CD4-positive, alpha-beta T cell treated with Interleukin-15 for 4 hours (primary cell): Measurements from ENCODE around the gene TBX1.
A peak's percentile ranks its signal among the peaks of the same experiment; 100 is the strongest.

Experiments
- DNase-seq: peaks from one replicate; pipeline ENCODE4 v3.0.0-alpha.2; 2020; ENCODE audit warnings: low spot score

TBX1 gene

DNA sequence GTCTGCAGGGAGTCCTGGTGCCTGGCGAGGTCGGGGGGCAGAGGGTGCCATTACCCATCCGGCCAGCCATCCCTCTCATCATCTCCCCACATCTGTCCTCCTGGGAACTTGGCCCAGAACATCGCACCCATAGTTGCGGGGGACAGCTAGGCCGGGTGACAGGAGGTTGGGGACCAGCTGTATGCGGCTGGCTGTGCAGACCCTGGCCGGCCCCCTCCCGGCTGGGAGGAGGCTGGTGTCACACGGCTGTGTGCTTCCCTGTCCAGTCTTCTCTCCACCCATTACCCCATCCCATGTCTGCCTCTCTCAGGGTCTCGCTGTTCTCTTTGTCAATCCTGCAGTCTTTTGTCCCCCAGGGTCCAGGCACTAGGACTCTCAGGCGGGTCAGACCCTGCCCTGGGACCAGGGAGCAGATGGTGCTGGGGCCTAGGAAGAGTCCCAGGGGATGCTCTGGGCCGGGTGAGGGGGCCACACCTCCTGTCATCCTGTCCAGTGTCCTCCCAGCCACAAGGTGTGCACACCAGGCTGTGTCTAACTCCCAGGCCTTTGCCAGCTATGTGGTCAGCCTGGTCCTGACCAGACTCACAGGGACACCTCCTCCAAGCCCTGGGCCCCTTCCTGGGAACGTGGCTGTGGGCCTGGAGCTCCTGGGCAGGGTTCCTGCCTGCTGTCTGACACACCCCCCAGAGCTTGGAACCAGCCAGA is 6.4 kb upstream of the TBX1 start:
- no peak for DNase-seq

DNA sequence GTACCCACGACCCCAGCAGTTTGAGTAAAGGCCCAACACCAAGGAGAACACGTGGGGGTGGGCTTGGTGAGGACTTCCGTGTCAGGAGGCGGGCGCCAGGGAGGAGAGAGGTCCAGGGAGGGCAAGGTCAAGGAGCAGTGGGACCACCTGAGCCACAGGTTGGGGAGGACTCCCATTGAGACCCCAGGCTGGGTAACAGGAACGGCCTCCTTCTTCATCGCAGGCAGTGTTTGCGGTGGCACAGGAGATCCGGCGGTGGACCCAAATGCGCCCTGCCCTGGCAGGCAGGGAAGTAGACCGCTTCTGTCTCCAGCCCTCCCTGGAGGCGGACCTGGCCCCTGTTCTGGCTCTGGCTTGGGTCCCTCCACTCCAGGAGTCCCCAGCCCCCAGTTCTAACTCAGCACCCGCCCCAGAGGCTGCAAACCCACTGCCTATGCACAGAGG is 5.9 kb upstream of the TBX1 start:
- no peak for DNase-seq

DNA sequence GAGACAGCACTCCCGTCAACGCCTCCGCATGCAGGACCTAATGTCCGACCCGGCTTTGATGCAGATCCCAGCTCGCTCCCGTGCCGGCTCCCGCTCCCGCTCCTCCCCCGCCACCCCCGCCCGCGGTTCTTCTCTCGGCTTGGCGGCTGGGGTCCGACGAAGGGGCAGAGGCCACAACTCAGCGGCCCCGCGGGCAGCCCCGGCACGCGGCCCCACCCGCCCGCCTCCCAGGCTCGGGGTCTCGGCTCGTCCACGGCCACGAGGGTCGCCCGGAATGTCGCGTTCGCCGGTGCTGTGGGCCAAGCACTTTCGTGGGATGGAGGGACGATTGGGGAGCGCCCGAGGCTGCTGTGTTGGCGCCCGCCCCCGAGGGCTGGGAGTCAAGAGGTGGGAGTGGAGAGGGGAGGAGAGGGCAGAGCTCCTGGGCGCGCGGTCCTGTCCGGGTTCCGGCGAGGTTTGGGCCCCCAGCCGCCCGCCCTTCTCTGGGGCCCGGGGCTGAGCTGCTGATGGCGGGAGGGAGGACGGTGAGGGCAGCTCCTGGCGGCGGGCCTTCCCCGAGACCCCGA is 5.3 kb upstream of the TBX1 start:
- no peak for DNase-seq

DNA sequence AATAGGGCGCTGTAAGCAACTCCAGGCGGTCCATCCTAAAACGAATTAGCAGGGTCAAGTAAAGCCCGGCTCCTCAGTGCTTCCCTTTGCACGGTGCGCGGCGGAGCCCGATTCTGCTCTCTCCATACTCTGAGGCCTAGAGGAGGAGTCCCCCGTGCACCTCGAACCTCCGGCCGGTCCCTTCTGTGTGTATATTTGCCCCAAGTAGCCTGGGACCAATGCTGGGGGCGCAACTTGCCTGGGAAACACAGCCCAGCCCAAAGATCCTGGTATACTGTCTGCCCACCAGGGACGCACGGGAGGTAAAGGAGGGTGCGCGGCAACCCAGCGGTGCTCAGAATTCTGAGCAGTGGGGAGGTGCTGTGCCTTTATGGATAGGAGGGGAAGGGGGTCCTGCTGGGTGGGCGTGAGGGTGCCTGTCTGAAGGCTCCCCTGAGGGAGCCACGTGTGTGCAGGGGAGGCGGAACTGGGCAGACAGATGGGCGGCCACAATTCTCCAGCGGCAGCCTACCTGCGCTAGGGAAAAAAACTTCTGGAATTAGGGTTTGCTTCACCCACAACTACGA is 4.8 kb upstream of the TBX1 start:
- DNase-seq: no peak

DNA sequence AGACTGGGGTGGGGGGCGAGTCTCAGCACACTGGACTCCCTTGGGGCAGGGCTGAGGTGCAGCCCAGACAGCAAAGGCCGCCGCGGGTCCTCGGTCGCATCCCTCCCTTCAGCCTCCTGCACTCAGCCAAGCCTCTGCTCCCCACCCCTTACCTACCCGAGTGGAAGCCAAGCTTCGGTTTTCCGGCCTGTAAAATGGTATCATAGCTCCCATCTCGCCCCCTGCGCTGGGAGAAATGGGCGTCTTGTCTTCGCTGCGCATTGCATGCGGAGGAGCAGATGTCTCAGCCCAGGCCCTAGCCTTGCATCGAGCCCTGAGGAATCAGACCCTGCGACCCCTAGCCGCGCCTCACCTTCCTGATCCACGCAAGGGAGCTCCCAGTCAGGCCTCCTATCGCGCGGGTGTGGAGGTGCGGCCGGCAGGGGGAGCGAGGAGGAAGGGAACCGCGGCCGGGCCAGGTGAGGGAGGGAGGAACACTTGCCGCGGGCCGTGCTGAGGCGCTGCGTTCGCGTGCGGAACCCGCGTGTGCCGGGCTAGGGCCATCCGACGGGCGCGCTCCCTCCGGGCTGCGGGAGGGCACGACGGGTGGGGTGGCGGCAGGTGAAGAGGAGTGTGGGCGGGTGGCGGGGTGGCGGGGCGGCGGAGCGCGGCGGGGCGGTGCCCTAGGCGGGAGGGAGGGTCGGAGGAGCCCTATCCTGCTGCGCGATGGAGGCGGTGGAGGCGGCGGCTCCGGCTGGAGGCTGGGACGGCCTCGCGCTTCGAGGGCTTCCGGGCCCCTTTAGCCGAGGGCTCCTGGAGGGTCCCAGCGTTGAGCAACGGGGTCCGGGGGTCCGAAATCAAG is 4.1 kb upstream of the TBX1 start:
- peak; percentile 66 for DNase-seq

DNA sequence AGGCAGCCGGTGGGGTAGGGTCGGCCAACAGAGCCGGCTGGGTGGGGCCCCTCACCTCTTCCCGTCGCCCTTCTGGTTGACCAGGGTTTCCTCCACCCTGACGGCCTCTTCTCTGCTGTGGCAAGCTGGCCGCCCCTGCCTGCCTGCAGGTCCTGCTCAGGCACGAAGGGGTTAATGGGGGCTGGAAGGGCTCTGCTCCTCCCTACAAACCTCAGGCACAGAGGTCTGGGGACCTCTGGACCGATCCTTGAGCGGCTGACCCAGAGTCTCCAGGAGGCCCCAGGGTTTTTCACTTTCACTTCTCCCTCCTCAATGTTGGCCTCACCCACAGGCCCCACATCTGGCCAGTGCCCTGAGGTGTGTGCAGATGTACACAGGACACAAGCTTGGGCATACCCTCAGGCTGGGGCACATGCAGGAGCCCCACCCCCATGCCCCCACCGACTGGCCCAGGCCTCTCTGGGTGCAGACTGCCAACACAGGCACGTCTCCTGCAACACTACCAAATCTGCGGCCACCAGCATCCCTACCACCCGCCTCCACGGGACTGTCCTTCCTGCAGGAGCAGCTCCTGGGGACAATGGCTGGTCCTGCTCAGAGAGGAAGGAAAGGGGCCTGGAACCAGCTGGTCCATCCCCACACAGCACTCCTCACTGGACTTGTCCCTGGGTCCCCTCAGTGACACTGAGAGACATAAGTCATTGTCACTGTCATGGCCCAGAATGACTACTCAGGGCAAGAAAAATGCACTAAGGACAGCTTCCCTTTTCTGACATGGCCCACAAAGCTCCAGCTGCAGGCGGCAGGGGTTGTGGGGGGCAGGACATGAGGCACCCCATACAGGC is 3.2 kb upstream of the TBX1 start:
- no peak for DNase-seq

DNA sequence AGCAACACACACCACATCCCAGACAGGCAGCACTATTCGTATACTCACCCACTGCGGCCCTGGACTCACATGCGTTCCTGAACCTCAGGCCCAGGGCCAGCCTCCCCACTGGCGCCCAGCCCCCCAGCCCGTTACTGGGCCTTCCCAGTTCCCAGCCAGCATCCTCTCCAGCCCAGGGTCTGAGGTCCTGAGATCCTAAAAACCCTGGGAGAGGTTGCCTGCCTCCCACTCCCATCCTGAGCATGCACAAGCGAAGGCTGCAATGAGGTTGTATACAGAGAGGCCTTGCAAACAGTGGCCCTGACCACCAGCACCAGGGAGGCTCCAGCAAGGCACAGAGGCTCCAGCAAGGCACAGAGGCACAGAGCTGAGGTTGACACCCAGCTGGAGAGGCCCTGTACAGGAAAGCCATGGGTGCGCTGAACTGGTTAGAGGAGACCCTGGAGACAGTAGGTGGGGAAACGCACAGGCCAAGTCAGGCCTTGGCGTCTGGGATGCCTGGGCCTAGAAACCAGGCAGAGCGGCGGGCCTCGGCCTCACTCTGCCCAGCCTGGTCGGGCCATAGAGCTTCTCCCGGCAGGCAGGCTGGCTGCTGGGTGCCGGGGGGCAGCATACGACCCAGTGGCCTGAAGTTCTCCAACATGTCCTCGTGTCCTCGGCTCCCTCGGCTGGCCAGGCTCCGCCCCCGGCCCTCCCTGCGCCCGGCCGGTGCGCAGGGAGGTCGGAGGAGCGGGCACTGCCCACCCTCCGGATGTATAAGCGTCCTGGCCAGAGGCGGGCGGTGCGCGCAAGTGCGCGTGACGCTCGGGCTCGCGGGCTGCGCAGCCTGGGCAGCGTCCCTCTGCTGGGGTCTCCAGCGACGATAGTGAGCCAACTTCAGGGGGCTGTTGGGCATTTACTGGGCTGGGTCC is 2.3 kb upstream of the TBX1 start:
- no peak for DNase-seq

DNA sequence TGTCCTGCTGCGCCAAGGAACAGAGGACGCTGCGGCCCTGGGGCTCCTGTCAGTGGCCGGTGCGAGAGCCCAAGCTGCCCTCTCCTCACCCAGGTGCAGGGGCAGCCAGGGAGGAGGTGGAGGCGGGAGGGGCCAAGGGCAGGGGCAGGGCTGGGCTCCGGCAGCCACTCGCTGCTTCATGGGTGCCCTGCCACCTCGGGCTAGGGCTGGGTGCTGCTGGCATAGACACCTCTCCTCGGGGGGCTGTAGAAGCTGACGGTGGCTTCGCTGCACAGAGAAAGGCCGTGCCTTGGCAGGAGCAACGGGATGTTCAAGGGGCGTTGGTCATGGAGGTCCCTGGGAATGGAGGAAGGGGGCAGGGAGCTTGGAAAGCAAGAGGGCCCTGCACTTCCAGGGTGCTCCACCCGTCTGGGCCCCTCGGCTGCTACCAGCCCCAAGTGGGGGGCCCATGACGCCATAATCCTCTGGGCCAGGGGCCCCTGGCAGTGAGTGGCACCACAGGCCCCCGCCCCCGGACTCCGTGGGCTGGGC is 1.6 kb upstream of the TBX1 start:
- DNase-seq: no peak

DNA sequence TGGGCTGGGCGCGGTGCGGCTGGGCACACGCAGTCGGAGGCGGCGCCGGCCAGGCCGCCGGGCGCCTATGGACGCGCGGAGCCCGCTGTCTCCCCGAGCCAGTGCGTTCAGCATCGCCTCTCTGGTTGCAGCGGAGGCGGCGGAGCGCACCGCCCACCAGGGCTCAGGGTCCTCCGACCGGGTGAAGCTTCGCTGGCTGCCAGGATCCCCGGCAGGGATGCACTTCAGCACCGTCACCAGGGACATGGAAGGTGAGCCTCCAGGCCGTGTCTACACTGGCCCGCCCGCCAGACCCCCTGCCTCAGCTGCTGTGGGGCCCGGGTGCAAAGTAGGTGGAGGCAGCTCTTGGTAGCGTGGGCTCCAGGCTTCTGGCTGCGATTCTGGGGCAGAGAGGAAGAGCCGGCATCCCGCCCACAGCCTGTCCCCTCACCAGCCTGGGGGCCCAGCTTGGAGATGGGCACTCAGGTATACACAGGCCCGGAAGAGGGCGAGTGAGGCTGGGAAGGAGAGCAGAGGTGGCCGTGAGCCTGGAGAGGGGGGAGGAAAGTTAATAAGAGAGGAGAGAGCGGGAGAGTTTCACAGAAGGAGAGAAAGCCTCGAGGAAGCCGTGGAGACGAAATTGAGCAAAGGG is 1.0 kb upstream of the TBX1 start:
- no peak for DNase-seq

DNA sequence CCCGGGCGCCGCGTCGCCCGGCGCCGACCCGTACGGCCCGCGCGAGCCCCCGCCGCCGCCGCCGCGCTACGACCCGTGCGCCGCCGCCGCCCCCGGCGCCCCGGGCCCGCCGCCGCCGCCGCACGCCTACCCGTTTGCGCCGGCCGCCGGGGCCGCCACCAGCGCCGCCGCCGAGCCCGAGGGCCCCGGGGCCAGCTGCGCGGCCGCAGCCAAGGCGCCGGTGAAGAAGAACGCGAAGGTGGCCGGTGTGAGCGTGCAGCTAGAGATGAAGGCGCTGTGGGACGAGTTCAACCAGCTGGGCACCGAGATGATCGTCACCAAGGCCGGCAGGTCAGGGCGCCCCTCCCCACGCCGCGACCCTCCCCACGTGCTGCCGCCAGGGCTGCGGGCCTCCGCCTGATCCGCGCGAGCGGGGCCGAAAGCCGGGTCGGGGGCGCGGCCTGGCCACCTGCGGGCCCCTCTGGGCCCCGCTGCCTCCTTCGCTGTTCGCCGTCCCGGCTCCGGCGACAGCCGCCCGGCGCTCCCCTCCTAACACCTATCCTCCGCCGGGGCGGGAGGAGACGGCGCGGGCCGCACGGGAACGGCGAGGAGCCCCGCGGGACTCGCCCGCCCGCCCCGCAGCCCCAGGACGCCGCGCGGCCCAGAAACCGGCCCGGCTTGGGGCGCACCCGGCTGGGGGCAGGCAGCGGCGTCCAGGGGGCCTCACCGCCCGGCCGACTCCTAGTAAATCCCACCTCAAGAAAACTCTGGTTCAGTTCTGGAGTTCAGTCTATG is 560 bp downstream of the TBX1 start:
- DNase-seq: no peak

DNA sequence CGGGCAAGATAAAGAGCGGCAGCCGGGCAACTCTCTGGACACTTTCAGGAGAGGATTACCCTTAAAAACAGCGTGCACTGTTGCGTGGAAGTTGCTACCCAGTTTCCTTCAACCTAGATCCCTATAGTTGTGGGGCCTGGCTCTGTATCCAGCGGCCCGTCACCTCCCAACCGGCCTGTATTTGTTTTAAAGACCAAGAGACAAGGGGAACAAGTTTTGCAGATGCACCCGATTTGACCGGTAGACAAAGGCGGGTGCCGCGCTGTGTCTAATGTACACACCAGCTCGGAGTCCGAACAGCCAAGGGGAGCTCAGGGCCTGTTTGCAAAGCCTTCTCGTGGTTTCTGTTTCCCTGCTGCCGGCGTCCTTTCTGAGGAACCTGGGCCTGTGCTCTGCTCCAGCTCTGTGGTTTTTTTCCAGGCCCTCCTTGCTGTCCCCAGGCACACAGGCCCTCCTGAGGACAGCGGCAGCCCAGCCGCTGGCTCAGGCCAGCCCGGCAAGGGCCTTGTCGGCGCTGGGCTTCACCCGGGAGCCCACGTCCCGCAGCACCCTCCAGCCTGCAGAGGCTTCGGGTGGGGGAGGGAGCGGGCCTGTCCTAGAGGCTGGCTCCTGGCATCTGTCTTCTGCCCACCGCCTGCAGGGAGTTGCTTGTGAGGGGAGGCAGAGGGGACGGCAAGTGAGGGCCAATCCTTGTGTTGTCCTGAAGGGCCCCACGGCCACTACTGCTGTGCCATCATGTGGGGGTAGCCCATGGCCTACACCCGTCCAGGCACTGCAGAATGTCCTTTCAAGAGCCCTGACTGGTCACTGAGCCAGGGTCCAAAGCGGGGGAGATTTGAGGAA is 1.4 kb downstream of the TBX1 start:
- DNase-seq: no peak

DNA sequence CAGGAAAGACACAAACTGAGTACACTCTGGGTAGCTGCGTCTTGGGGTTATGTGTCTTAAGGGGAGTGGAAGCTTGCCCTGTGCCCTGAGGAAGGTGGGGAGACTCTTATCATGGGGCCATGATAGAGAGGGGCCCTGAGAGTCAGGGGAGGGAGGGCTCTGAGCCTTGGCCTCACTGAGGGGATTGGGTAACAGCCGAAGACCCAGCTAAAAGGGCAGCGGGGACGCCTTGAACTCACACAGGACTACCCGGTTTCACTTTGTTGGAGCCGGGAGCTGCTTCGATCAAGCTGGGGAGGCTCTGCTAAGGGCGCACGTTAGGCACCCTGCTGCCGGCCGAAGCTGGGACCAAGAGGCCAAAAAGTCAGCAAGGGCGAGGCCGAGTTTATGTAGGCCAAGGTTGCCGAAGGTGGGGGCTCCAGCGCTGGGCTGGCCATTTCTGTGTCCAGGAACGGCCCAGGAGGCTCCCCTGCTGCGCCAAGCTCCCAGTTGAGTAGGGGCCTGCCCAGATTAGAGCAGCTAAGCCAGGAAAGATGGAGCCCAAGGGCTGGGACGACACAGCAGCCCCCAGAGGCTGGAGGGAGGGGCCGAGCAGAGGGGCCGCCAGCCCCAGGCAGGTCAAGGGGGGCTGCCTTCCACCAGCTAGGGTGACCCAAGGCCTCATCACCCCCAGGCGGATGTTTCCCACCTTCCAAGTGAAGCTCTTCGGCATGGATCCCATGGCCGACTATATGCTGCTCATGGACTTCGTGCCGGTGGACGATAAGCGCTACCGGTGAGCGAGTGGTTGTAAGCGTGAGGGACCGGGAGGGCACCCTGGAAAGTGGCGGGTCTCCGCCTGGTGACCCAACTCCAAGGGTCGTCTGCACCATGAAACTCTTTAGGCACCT is 2.2 kb downstream of the TBX1 start:
- DNase-seq: no peak

DNA sequence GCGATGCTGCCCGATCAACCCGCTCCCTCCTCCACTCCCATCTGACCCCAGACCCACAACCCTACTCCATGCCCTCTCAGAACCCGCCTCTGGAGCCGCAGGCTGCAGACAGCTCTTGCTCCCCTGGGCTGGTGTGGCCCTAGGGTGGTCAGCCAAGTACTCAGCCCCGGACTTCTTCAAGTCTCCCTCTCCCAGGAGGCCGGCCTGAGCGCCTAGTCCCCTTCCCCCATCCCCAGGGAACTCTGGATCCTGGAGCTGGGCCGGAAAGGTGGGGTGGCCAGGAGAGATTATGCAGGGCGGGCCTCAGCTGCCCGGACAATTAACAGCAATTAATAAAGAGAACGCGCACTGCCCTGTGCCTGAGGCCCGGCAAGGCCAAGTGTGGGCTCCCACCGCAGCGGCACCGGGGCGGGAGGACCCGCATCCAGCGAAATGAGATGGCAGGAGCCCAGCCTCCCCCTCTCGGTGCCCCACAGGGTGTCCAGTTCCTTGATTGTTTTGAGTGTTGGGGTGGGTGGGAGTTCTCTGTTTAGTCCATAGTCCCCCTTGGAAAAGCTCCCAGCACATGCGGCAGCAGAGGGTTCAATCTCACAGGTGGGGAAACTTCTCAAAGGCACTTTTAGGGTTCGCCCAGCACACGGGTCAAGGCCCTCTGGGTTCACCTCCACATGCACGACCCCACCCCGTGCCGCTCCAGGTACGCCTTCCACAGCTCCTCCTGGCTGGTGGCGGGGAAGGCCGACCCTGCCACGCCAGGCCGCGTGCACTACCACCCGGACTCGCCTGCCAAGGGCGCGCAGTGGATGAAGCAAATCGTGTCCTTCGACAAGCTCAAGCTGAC is 3.1 kb downstream of the TBX1 start:
- no peak for DNase-seq

DNA sequence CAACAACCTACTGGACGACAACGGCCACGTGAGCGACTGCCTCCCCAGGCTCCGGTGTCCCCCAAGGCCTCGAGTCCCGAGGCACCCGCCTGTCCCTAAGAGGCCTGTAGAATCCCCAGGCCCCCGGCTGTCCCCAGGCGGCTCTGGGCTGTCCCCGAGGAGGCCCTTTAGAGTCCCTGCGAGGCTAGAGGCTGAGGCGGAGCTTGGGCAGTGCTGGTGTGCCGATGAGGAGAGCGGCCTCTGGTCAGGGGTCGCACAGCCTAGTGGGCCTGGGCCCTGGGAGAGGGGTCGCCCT is 3.7 kb downstream of the TBX1 start:
- DNase-seq: no peak

DNA sequence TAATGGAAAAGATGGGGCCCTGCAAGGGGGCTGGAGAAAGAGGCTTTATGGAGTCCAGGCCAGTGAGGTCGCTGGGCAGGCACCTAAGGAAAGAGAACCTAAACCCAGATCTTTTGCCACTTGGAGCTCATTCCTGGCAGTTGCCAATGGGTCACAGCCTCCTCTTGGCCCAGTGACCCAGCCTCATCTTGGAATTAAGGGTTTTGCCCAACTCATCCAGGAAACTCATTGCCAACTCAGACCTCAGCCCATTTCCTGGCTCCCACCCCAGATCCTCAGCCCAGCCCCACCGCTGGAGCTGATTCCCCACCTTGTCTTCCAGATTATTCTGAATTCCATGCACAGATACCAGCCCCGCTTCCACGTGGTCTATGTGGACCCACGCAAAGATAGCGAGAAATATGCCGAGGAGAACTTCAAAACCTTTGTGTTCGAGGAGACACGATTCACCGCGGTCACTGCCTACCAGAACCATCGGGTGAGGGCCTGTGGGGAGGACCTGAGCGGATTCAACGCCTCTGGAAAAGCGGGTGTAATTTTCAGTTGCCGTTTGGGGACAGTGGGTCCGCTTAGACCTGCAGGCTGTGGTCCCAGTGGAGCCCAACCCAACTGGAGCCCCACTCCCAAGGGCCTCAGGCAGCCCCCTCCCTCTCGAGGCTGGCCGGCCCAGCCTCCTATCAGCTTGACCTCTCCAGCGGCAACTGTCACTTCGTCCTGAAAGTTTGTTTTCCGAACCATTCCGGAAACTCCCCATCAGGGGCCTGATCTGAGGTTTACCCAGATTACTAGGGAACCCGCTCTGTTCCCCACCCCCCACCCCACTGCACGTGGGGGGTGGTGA is 4.3 kb downstream of the TBX1 start:
- no peak for DNase-seq
